GM12878 (cell line): Measurements from ENCODE around the gene CUL5. TPM values are rescaled to one million over a fixed set of nuclear protein-coding genes. Genes with fewer than 3 reads are reported as not detected.

Experiments used
- ASH2L ChIP-seq: fragments of 300-600, 200-600 bp; sonication (generic); IDR thresholded peaks from 2 replicates; pipeline ENCODE4 v1.6.1; 2017; ENCODE audit warnings: low read depth, mild to moderate bottlenecking, borderline replicate concordance
- BHLHE40 ChIP-seq, 2 experiments: fragments of 450-650 bp in 1 of 2; IDR thresholded peaks; 2 replicates each; pipeline ENCODE4 v1.6.1; 2011 to 2017; ENCODE audit warnings: low read depth in 2 of 2, borderline replicate concordance in 1 of 2, improper control_type of control experiment in 1 of 2, low read length in 1 of 2, mild to moderate bottlenecking in 1 of 2
- CHD1 ChIP-seq: IDR thresholded peaks from 2 replicates; pipeline ENCODE4 v1.6.1; 2012; ENCODE audit warnings: low read depth, low read length, improper control_type of control experiment
- CHD4 ChIP-seq: fragments of 200-600 bp; sonication (generic); IDR thresholded peaks from 2 replicates; pipeline ENCODE4 v1.6.1; 2016; ENCODE audit warnings: mild to moderate bottlenecking
- CREM ChIP-seq: IDR thresholded peaks from 2 replicates; pipeline ENCODE4 v1.6.1; 2014; ENCODE audit warnings: antibody characterized with exemption, low read depth
- EED ChIP-seq: sonication (generic); IDR thresholded peaks from 2 replicates; pipeline ENCODE4 v1.6.1; 2016; ENCODE audit warnings: antibody characterized with exemption, low read depth
- ELK1 ChIP-seq: IDR thresholded peaks from 2 replicates; pipeline ENCODE4 v1.6.1; 2012; ENCODE audit warnings: low read depth, low read length, improper control_type of control experiment
- KDM1A ChIP-seq: fragments of 200-600 bp; sonication (generic); IDR thresholded peaks from 2 replicates; pipeline ENCODE4 v1.6.1; 2016; ENCODE audit warnings: borderline replicate concordance
- NR2C1 ChIP-seq: fragments of 450-650 bp; IDR thresholded peaks from 2 replicates; pipeline ENCODE4 v1.6.1; 2017; ENCODE audit warnings: antibody characterized with exemption, mild to moderate bottlenecking, moderate library complexity
- NR2F1 ChIP-seq: fragments of 450-650 bp; conservative IDR thresholded peaks from 2 replicates; pipeline ENCODE4 v1.6.1; 2017; ENCODE audit warnings: mild to moderate bottlenecking
- PAX5 ChIP-seq: IDR thresholded peaks from 2 replicates; pipeline ENCODE4 v1.6.1; 2011; ENCODE audit warnings: low read depth, low read length, borderline replicate concordance
- PML ChIP-seq: IDR thresholded peaks from 2 replicates; pipeline ENCODE4 v1.6.1; 2012; ENCODE audit warnings: low read length, inconsistent platforms
- POLR2A ChIP-seq: IDR thresholded peaks from 2 replicates; pipeline ENCODE4 v1.6.1; 2011; ENCODE audit warnings: low read depth, mild to moderate bottlenecking, low read length
- POU2F2 ChIP-seq: IDR thresholded peaks from 3 replicates; pipeline ENCODE4 v1.6.1; 2011; ENCODE audit warnings: low read depth, mild to moderate bottlenecking, low read length, borderline replicate concordance
- RAD21 ChIP-seq: IDR thresholded peaks from 2 replicates; pipeline ENCODE4 v1.6.1; 2011; ENCODE audit warnings: mild to moderate bottlenecking, low read depth, low read length, moderate library complexity; ENCODE audit not compliant: insufficient read depth
- SMAD1 ChIP-seq: fragments of 450-650 bp; IDR thresholded peaks from 2 replicates; pipeline ENCODE4 v1.6.1; 2018; ENCODE audit warnings: mild to moderate bottlenecking, low read depth; ENCODE audit not compliant: partially characterized antibody
- SMAD5 ChIP-seq: IDR thresholded peaks from 2 replicates; pipeline ENCODE4 v1.6.1; 2016; ENCODE audit warnings: antibody characterized with exemption, low read depth
- SP1 ChIP-seq: IDR thresholded peaks from one replicate; pipeline ENCODE4 v1.6.1; 2011; ENCODE audit warnings: low read depth, low read length
- SREBF1 ChIP-seq: IDR thresholded peaks from 2 replicates; pipeline ENCODE4 v1.6.1; 2012; ENCODE audit warnings: mild to moderate bottlenecking, low read length
- TAF1 ChIP-seq: IDR thresholded peaks from 2 replicates; pipeline ENCODE4 v1.6.1; 2011; ENCODE audit warnings: mild to moderate bottlenecking, low read depth, low read length, borderline replicate concordance
- YY1 ChIP-seq: IDR thresholded peaks from 2 replicates; pipeline ENCODE4 v1.6.1; 2011; ENCODE audit warnings: low read depth, mild to moderate bottlenecking, low read length
- ZNF217 ChIP-seq: fragments of 450-650 bp; IDR thresholded peaks from 2 replicates; pipeline ENCODE4 v1.6.1; 2017; ENCODE audit warnings: antibody characterized with exemption, mild to moderate bottlenecking
- polyA plus RNA-seq, 11 experiments: library from polyadenylated mRNA; depleted of rRNA in 4 of 11; unstranded in 6 of 11; stranded (reverse) in 5 of 11; fragments of >200 nt; fragmentation: Nextera tagmentation in 4 of 11; fragmentation: Illumina TruSeq in 1 of 11; extraction: Ambion mirVana in 4 of 11; extraction: Trizol in 1 of 11; gene quantifications; 1 replicate in 1 of 11; 2 replicates in 10 of 11; pipeline versions ENCODE4 v1.2.1 to v1.2.3, GENCODE V29; 2011 to 2016; ENCODE audit warnings: inconsistent platforms in 2 of 11, missing spikeins in 2 of 11, low read depth in 1 of 11
- total RNA-seq, 4 experiments: library from RNA; depleted of rRNA in 3 of 4; stranded (reverse); fragments of >200 nt in 3 of 4; fragmentation: Illumina TruSeq in 1 of 4; extraction: Trizol in 1 of 4; gene quantifications; 2 replicates each; pipeline versions ENCODE4 v1.2.1 to v1.2.3, GENCODE V29; 2013 to 2021
- TF ChIP-seq, protein P1 (sequence below): fragments of 150-350 bp; IDR thresholded peaks from 2 replicates; pipeline ENCODE4 v1.6.1; 2014; ENCODE audit warnings: mild to moderate bottlenecking, low read depth, low read length
- TF ChIP-seq, protein P2 (sequence below): IDR thresholded peaks from 2 replicates; pipeline ENCODE4 v1.6.1; 2011; ENCODE audit warnings: borderline replicate concordance, low read depth, mild to moderate bottlenecking, moderate library complexity, low read length; ENCODE audit not compliant: insufficient read depth, poor library complexity, severe bottlenecking

The CUL5 gene
- total and polyA plus RNA-seq, 10 of the 15 experiments (the other 5 are each of a cell fraction or from before 2014, with no cell fraction given): 9.1 to 37.6 (median 18.3) TPM

DNA sequence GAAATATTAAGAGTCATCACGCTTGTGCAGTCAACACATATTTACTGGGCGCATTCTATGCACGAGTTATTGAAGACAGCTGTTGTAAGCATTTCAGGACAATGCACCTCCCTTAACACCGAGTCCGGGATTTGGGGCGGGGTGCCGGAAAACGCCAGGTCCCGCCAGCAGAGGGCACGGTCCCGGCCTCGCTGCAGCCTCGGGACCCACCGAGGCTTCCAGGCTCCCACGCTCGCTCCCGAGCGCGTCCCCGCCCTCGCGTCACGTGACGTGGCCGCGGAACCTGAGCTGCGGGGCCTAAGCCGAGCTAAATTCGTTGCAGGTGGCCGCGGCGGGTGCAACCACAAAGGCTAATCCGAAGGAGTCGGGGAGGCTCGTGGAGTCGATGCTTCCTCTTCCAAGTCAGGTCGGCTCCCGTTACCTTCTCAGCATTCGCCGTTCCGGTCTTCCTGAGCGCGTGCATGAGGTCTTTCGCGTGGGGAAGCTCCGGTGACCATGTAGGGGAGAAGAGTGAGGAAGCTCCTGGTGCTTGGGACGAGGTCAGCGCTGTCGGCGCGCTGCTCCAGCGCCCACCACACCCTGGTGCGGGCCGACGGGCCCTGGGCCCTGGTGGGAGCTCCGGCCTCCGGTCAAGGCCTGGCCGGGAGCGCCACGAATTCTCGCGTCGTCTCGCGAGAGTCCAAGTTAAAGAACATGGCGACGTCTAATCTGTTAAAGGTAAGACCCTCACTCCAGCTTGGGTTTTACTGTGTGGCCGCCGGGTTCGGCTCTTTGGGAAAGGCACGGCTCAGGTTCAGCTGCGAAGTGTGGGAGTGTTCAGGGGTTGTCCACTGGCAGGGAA is at the start of gene CUL5 (continued):
- TF ChIP-seq, protein P1, sequence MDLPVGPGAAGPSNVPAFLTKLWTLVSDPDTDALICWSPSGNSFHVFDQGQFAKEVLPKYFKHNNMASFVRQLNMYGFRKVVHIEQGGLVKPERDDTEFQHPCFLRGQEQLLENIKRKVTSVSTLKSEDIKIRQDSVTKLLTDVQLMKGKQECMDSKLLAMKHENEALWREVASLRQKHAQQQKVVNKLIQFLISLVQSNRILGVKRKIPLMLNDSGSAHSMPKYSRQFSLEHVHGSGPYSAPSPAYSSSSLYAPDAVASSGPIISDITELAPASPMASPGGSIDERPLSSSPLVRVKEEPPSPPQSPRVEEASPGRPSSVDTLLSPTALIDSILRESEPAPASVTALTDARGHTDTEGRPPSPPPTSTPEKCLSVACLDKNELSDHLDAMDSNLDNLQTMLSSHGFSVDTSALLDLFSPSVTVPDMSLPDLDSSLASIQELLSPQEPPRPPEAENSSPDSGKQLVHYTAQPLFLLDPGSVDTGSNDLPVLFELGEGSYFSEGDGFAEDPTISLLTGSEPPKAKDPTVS: no peak
- TF ChIP-seq BHLHE40 (IDR thresholded peaks at IDR 0.05; ENCODE audit: borderline replicate concordance in 1 of 2, low read depth in 2 of 2, low read length in 1 of 2) (peak; percentile 94 to 99), CREM (peak; percentile 54; the same call in 1 of the 2 replicates), ELK1 (no peak; the same call in 1 of the 2 replicates), SMAD1 (no peak), YY1 (peak; percentile 93), PAX5 (no peak), SP1 (peak; percentile 60), CHD4 (no peak), SREBF1 (no peak), SMAD5 (peak; percentile 66; the same call in 1 of the 2 replicates), POLR2A (peak; percentile 94), ASH2L (0 out of 2 replicates have a peak, but pooled peaks have one; percentile 82), POU2F2 (peak; percentile 59; the same call in 1 of the 3 replicates), ZNF217 (no peak; the same call in 1 of the 2 replicates), NR2C1 (no peak; the same call in 1 of the 2 replicates), KDM1A (no peak), NR2F1 (peak; percentile 47), CHD1 (no peak), PML (peak; percentile 78; the same call in 1 of the 2 replicates), RAD21 (peak; percentile 54), TAF1 (peak; percentile 67; the same call in 1 of the 2 replicates), EED (peak; percentile 58)
- TF ChIP-seq, protein P2, sequence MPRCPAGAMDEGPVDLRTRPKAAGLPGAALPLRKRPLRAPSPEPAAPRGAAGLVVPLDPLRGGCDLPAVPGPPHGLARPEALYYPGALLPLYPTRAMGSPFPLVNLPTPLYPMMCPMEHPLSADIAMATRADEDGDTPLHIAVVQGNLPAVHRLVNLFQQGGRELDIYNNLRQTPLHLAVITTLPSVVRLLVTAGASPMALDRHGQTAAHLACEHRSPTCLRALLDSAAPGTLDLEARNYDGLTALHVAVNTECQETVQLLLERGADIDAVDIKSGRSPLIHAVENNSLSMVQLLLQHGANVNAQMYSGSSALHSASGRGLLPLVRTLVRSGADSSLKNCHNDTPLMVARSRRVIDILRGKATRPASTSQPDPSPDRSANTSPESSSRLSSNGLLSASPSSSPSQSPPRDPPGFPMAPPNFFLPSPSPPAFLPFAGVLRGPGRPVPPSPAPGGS: no peak
